Measurements from ENCODE around the gene DERL2. TPM values are rescaled to one million over a fixed set of nuclear protein-coding genes. Genes with fewer than 3 reads are reported as not detected.

The DERL2 gene
- total and polyA plus RNA-seq, 9 of the 15 experiments (the other 6 are each of a cell fraction or from before 2014, with no cell fraction given) = 11.5 to 105 (median 30.7) TPM

GRCh38 chr17:5486206-5487124, 487 bp upstream of the DERL2 start, which contains the start of gene MIS12 (continued):
- TF ChIP-seq CREB3 (tag; conservative IDR thresholded peaks at IDR 0.05; ENCODE audit: low read depth) = no peak; the same call in 1 of the 2 replicates
- TF ChIP-seq ZNF280B (CRISPR knock-in tag; IDR thresholded peaks at IDR 0.05) = no peak
- no peak for TF ChIP-seq NELFE (IDR thresholded peaks at IDR 0.05; ENCODE audit: insufficient read depth, insufficient read length)
- TF ChIP-seq ZNF518B (CRISPR knock-in tag; IDR thresholded peaks at IDR 0.05) = no peak
- peak; percentile 99 for TF ChIP-seq VEZF1 (CRISPR knock-in tag; IDR thresholded peaks at IDR 0.05)
- TF ChIP-seq TEAD1 (CRISPR knock-in tag; IDR thresholded peaks at IDR 0.05) = peak in 1 of 2 experiments; percentile 84; a peak in 2 of 4 replicates
- TF ChIP-seq HLTF (IDR thresholded peaks at IDR 0.05) = no peak
- no peak for TF ChIP-seq ZNF830 (CRISPR knock-in tag; IDR thresholded peaks at IDR 0.05)
- no peak for TF ChIP-seq ZNF583 (CRISPR knock-in tag; IDR thresholded peaks at IDR 0.05)
- no peak for TF ChIP-seq KAT2B (IDR thresholded peaks at IDR 0.05; ENCODE audit: low read depth, low read length)
- peak; percentile 91 to 95 for TF ChIP-seq E2F6 (IDR thresholded peaks at IDR 0.05; ENCODE audit: borderline replicate concordance in 1 of 2, extremely low read depth in 1 of 2, insufficient read depth in 1 of 2, insufficient read length in 1 of 2, low read depth in 1 of 2, low read length in 1 of 2, poor library complexity in 1 of 2, severe bottlenecking in 1 of 2)
- no peak for TF ChIP-seq ZNF133 (CRISPR knock-in tag; IDR thresholded peaks at IDR 0.05)
- no peak for TF ChIP-seq ZBTB34 (CRISPR knock-in tag; IDR thresholded peaks at IDR 0.05)
- no peak for TF ChIP-seq USF1 (CRISPR knock-in tag; IDR thresholded peaks at IDR 0.05)
